Measurements from ENCODE around the gene POMGNT1.

- TF ChIP-seq, protein P1, sequence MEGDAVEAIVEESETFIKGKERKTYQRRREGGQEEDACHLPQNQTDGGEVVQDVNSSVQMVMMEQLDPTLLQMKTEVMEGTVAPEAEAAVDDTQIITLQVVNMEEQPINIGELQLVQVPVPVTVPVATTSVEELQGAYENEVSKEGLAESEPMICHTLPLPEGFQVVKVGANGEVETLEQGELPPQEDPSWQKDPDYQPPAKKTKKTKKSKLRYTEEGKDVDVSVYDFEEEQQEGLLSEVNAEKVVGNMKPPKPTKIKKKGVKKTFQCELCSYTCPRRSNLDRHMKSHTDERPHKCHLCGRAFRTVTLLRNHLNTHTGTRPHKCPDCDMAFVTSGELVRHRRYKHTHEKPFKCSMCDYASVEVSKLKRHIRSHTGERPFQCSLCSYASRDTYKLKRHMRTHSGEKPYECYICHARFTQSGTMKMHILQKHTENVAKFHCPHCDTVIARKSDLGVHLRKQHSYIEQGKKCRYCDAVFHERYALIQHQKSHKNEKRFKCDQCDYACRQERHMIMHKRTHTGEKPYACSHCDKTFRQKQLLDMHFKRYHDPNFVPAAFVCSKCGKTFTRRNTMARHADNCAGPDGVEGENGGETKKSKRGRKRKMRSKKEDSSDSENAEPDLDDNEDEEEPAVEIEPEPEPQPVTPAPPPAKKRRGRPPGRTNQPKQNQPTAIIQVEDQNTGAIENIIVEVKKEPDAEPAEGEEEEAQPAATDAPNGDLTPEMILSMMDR (IDR thresholded peaks at IDR 0.05) = no peak
- TF ChIP-seq POLR2A (IDR thresholded peaks at IDR 0.05) = no peak
Observed at GRCh38 chr1:46193984-46194570, 4.2 kb downstream of the POMGNT1 start.

All from esophagus squamous epithelium (tissue), 4 donors.